Osteoblast (primary cell): Measurements from ENCODE around the gene GOLIM4. TPM values are rescaled to one million over a fixed set of nuclear protein-coding genes. Genes with fewer than 3 reads are reported as not detected.

Experiments used
- DNase-seq: peaks from one replicate; pipeline ENCODE4 v3.0.0; 2011; ENCODE audit warnings: low spot score, mixed read lengths; ENCODE audit not compliant: insufficient read length; ENCODE audit errors: missing footprints
- H2AFZ ChIP-seq: 2 replicates; pipeline ENCODE4 v1.6.0; 2011; ENCODE audit warnings: mild to moderate bottlenecking, low read length
- H3K27ac ChIP-seq: 2 replicates; pipeline ENCODE4 v1.5.1; 2011; ENCODE audit warnings: mild to moderate bottlenecking, low read depth, low read length, moderate library complexity
- H3K27me3 ChIP-seq: 2 replicates; pipeline ENCODE4 v1.6.0; 2012; ENCODE audit warnings: mild to moderate bottlenecking, control low read depth, inconsistent platforms, low read length, moderate library complexity; ENCODE audit not compliant: insufficient read depth
- H3K36me3 ChIP-seq: 2 replicates; pipeline ENCODE4 v1.5.1; 2011; ENCODE audit warnings: mild to moderate bottlenecking, low read length, control low read depth, moderate library complexity; ENCODE audit not compliant: insufficient read depth
- H3K4me1 ChIP-seq: 2 replicates; pipeline ENCODE4 v1.5.1; 2011; ENCODE audit warnings: mild to moderate bottlenecking, low read length, control low read depth, moderate library complexity; ENCODE audit not compliant: insufficient read depth
- H3K4me2 ChIP-seq: 2 replicates; pipeline ENCODE4 v1.6.0; 2011; ENCODE audit warnings: mild to moderate bottlenecking, low read length; ENCODE audit not compliant: insufficient read depth
- H3K4me3 ChIP-seq: fragments of 200-600 bp; sonication (generic); 3 replicates; pipeline ENCODE4 v1.5.1; 2012; ENCODE audit warnings: mild to moderate bottlenecking, low read length, inconsistent platforms; ENCODE audit not compliant: insufficient read depth
- H3K79me2 ChIP-seq: 2 replicates; pipeline ENCODE4 v1.6.0; 2012; ENCODE audit warnings: mild to moderate bottlenecking, low read length, control low read depth, inconsistent platforms; ENCODE audit not compliant: insufficient read depth
- H3K9me3 ChIP-seq: 2 replicates; pipeline ENCODE4 v1.5.1; 2011; ENCODE audit warnings: low read depth, low read length, control low read depth
- H4K20me1 ChIP-seq: 2 replicates; pipeline ENCODE4 v1.6.0; 2012; ENCODE audit warnings: mild to moderate bottlenecking, low read length, control low read depth; ENCODE audit not compliant: insufficient read depth
- total RNA-seq: library from RNA; depleted of rRNA; stranded (reverse); fragments of >200 nt; gene quantifications from 2 replicates; pipeline ENCODE4 v1.2.3, GENCODE V29; 2012
- TF ChIP-seq, protein P1 (sequence below): IDR thresholded peaks from 2 replicates; pipeline ENCODE4 v1.5.1; 2011; ENCODE audit warnings: mild to moderate bottlenecking, low read depth, low read length, moderate library complexity; ENCODE audit errors: extremely low read depth

GOLIM4 gene
- total RNA-seq, 1 donor: 44.5 TPM

DNA sequence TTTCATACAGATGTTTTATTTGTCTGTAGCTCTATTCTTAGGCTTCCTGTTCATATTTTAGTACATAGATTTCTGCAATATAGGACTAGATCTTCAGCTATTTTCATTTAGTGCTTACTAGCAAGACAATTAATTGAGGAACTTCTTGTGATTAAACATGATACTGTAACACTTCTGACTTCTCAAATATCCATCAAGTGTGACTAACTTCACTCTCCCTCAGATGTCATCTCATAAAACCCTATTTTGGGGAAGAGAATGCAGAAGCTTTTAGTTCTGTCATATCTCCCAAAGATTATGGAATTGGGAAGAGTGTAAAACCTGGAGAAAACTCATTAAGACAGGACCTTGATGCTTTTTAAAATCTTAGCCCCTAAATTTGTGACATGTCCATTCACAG is 28.6 kb upstream of the GOLIM4 start:
- no peaks in the 10 kb centered on the region for H3K27me3 ChIP-seq
- no peak overlapping the region for H3K27ac ChIP-seq
- no peak overlapping the region for H2AFZ ChIP-seq
- no peaks in the 10 kb centered on the region for H4K20me1 ChIP-seq
- no peaks in the 10 kb centered on the region for H3K79me2 ChIP-seq
- no peaks in the 10 kb centered on the region for H3K36me3 ChIP-seq
- H3K9me3 ChIP-seq: no peaks in the 10 kb centered on the region
- no peak for DNase-seq
- H3K4me1 ChIP-seq: peaks cover 9% of the 10 kb centered on the region
- TF ChIP-seq, protein P1, sequence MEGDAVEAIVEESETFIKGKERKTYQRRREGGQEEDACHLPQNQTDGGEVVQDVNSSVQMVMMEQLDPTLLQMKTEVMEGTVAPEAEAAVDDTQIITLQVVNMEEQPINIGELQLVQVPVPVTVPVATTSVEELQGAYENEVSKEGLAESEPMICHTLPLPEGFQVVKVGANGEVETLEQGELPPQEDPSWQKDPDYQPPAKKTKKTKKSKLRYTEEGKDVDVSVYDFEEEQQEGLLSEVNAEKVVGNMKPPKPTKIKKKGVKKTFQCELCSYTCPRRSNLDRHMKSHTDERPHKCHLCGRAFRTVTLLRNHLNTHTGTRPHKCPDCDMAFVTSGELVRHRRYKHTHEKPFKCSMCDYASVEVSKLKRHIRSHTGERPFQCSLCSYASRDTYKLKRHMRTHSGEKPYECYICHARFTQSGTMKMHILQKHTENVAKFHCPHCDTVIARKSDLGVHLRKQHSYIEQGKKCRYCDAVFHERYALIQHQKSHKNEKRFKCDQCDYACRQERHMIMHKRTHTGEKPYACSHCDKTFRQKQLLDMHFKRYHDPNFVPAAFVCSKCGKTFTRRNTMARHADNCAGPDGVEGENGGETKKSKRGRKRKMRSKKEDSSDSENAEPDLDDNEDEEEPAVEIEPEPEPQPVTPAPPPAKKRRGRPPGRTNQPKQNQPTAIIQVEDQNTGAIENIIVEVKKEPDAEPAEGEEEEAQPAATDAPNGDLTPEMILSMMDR: no peak
- no peak overlapping the region for H3K4me3 ChIP-seq
- no peak overlapping the region for H3K4me2 ChIP-seq

DNA sequence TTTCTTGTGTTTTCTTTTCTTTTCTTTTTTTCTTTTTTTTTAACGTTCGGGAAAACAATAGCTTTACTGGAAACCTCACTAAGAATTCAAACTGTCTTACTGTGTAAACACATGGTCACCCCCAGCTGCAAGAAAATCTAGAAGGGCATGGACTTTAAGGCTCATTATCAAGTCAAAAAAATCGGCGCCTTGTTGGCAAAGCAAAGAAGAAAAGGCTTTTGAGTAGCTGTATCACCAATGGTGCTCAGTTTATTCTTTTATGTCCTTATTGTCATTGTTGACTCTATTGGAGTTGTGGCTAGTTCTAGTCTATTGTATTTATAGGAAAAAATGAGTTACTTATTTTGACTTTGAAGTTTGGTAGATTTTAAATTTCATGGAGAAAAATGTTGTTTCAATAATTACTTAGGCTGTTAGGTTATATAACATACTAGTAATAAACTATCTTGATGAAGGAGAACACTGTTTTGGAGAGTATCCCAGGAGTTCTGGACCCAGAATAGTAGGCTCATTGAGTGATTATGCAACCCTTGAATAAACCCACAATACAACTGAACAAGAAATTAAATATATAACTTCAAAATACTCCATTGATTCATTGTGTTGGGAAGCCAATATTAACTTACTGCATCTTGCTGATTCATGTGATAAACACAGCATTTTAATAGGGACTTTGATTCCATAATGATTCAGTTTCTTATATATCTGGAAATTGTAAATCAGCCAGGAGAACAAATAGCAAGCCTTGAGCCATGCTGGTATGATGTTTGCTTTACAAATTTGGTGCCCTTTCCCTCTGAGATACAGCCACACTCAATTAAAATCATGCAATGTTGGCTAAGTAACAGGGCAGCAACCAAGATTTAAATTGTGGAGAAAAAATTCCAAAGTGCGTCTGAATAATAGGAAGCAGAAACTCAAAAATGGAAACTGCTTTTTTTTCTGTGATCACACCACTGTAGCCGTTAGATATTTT is 27.8 kb upstream of the GOLIM4 start:
- DNase-seq: no peak
- no peak overlapping the region for H2AFZ ChIP-seq

DNA sequence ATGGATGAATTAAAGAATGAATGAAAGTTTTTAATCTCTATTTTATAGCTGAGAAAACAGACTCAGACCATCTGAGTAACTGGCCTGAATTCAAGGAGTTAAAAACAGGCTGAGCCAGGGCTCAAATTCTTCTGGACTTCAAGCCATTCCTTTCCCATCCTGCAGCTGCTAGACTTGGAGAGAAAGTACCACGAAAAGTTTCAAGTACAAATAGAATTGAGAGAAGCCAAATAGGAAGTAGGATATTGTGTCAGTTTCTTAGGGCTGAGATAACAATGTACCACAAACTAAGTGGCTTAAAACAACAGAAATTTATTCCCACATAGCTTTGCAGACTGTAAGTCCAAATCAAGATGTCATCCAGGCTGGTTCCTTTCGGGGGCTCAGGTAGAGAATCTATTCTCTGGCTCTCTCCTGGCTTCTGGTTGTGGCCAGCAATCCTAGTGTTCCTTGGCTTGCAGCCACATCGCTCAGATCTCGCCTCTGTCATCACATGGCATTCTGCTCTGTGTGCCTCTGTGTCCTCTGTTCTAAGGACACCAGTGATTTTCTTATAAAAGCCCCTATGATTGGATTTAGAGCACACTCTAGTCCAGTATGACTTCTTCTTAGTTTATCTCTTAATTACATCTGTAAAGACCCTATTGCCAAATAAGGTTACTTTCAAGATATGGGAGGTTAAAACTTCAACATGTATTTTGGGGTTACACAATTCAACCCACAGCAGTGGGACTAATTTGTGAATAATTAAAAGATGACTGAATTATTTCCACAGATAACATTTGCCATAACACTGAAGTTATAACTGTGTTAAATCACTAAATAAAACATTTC is 25.7 kb upstream of the GOLIM4 start:
- Histone ChIP-seq H2AFZ (peak overlapping the region; percentile 40), H3K9me3 (no peaks in the 10 kb centered on the region), H3K27ac (no peak overlapping the region), H3K4me2 (peak overlapping the region; percentile 9), H3K36me3 (no peaks in the 10 kb centered on the region), H4K20me1 (no peaks in the 10 kb centered on the region), H3K4me3 (no peak overlapping the region), H3K4me1 (peaks cover 25% of the 10 kb centered on the region), H3K27me3 (no peaks in the 10 kb centered on the region), H3K79me2 (no peaks in the 10 kb centered on the region)
- DNase-seq: peak; percentile 39
- TF ChIP-seq, protein P1: no peak

More for the DNA sequence above, 27.8 kb upstream of the GOLIM4 start:
- TF ChIP-seq, protein P1: no peak
- Histone ChIP-seq H3K4me2 (no peak overlapping the region), H3K4me3 (no peak overlapping the region), H4K20me1 (no peaks in the 10 kb centered on the region), H3K4me1 (peaks cover 9% of the 10 kb centered on the region), H3K9me3 (no peaks in the 10 kb centered on the region), H3K27me3 (no peaks in the 10 kb centered on the region), H3K27ac (no peak overlapping the region), H3K79me2 (no peaks in the 10 kb centered on the region), H3K36me3 (no peaks in the 10 kb centered on the region)
